Kidney epithelial cell (primary cell): ENCODE data around the gene HK1. TPM values are rescaled to one million over a fixed set of nuclear protein-coding genes. Genes with fewer than 3 reads are reported as not detected.

ENCODE experiments used
- DNase-seq: peaks from one replicate; pipeline ENCODE4 v3.0.0-alpha.2; 2010; ENCODE audit warnings: low read depth
- H3K27me3 ChIP-seq: 2 replicates; pipeline ENCODE4 v1.6.0; 2011; ENCODE audit warnings: low read length; ENCODE audit not compliant: control insufficient read depth, insufficient read depth
- H3K36me3 ChIP-seq: 2 replicates; pipeline ENCODE4 v1.5.1; 2011; ENCODE audit warnings: low read length; ENCODE audit not compliant: control insufficient read depth, insufficient read depth
- H3K4me3 ChIP-seq: 2 replicates; pipeline ENCODE4 v1.5.1; 2011; ENCODE audit warnings: low read depth, mild to moderate bottlenecking, control low read depth, low read length
- CTCF ChIP-seq: IDR thresholded peaks from 2 replicates; pipeline ENCODE4 v1.5.1; 2011; ENCODE audit warnings: mild to moderate bottlenecking, moderate library complexity, low read length, control low read depth, inconsistent platforms; ENCODE audit not compliant: insufficient read depth, poor library complexity, severe bottlenecking
- total RNA-seq: library from RNA; depleted of rRNA; stranded (reverse); fragments of >200 nt; gene quantifications from 2 replicates; pipeline ENCODE4 v1.2.3, GENCODE V29; 2015

Gene HK1
- total RNA-seq, 1 donor from 2014 or later, result 81.7 TPM

- DNase-seq, result no peak
- TF ChIP-seq CTCF, result no peak
- no peaks in the 10 kb centered on the region for H3K36me3 ChIP-seq
- H3K4me3 ChIP-seq, result no peak overlapping the region
- no peaks in the 10 kb centered on the region for H3K27me3 ChIP-seq
Observed at GRCh38 chr10:69285699-69286098, 7.4 kb downstream of the HK1 start.

DNA sequence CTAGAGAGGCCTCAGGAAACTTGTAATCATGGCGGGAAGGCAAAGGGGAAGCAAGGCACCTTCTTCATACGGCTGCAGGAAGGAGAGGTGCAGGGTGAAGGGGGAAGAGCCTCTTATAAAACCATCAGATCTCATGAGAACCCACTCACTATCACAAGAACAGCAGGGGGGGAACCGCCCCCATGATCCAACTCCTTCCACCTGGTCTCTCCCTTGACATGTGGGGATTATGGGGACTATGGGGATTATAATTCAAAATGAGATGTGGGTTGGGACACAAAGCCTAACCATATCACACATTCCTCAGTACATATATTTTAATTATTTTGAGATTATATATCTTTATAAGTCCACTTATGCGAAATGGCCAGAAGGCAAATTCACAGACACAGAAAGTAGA lies 8.9 kb downstream of the HK1 start:
- no peak overlapping the region for H3K4me3 ChIP-seq
- no peak for TF ChIP-seq CTCF
- no peaks in the 10 kb centered on the region for H3K36me3 ChIP-seq
- no peaks in the 10 kb centered on the region for H3K27me3 ChIP-seq
- DNase-seq, result no peak

GRCh38 chr10:69290993-69291392 lies 12.7 kb downstream of the HK1 start:
- no peak for TF ChIP-seq CTCF
- DNase-seq, result no peak
- peaks cover 2% of the 10 kb centered on the region for H3K27me3 ChIP-seq
- H3K4me3 ChIP-seq, result no peak overlapping the region
- H3K36me3 ChIP-seq, result no peaks in the 10 kb centered on the region

DNA sequence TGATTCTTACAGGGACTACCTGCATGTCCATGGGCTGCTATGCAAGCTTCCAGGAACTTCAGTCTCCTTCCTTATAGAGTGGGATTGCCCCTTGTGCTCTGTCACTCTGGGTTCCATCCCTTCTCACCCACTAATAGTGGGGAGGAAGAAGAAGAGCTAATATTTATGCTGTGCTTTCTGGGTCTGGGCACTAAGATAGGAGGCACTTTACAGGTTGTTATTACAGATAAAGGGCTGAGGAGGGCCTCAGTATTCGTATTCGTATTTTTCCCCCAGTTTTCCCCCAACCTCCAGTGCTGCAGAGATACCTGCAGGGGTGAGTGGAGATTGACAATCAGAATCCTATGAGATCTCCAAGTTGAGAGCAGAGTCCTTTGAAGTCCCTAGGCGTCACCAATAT lies 14.2 kb downstream of the HK1 start:
- H3K27me3 ChIP-seq, result peaks cover 3% of the 10 kb centered on the region
- H3K4me3 ChIP-seq, result no peak overlapping the region
- H3K36me3 ChIP-seq, result no peaks in the 10 kb centered on the region
- no peak for TF ChIP-seq CTCF
- DNase-seq, result no peak

GRCh38 chr10:69295027-69295636 lies 16.8 kb downstream of the HK1 start:
- DNase-seq, result no peak
- TF ChIP-seq CTCF, result no peak
- no peak overlapping the region for H3K4me3 ChIP-seq
- peaks cover 3% of the 10 kb centered on the region for H3K27me3 ChIP-seq
- H3K36me3 ChIP-seq, result no peaks in the 10 kb centered on the region

GRCh38 chr10:69303632-69304051 lies 25.3 kb downstream of the HK1 start:
- Histone ChIP-seq H3K4me3 (no peak overlapping the region), H3K27me3 (no peaks in the 10 kb centered on the region), H3K36me3 (no peaks in the 10 kb centered on the region)
- no peak for TF ChIP-seq CTCF
- no peak for DNase-seq
